IMR-90 (cell line): ENCODE measurements around the gene HCK. TPM values are rescaled to one million over a fixed set of nuclear protein-coding genes. Genes with fewer than 3 reads are reported as not detected.

Source experiments
- ATAC-seq: fragments of 200-7000 bp; cut with Tn5 transposase; 2 replicates; pipeline ENCODE4 v1.9.1; 2020; ENCODE audit warnings: low read depth, mild to moderate bottlenecking, moderate library complexity
- BruUV-seq: library from RNA; stranded (reverse); fragments of 400-500 nt; replicated peaks from 2 replicates; lab custom pipeline; 2021; lab: Mats Ljungman, UMichigan
- CTCF ChIA-PET: fragments of 300-600 bp; formaldehyde crosslinking; extraction: SDS; loops from one replicate; lab custom pipeline; 2021; ENCODE audit warnings: antibody characterized with exemption; lab: Yijun Ruan, JAX
- POLR2A ChIA-PET: fragments of 300-600 bp; sonication (Branson Sonifier 250); formaldehyde crosslinking; loops from one replicate; lab custom pipeline; 2022; ENCODE audit warnings: antibody characterized with exemption; ENCODE audit not compliant: unreplicated experiment; lab: Charles Lee
- DNase-seq: peaks from one replicate; pipeline ENCODE4 v3.0.0; 2013
- H2AFZ ChIP-seq: replicated peaks from 2 replicates; pipeline ENCODE3; 2013; ENCODE audit warnings: low read length, mild to moderate bottlenecking; ENCODE audit not compliant: poor library complexity
- H2AK5ac ChIP-seq: 2 replicates; pipeline ENCODE4 v1.6.1; 2013; ENCODE audit warnings: low read depth, low read length, inconsistent platforms
- H2AK9ac ChIP-seq: replicated peaks from 2 replicates; pipeline ENCODE3; 2013; ENCODE audit warnings: mild to moderate bottlenecking, low read depth, low read length, moderate library complexity; ENCODE audit not compliant: poor library complexity
- H2BK120ac ChIP-seq: 2 replicates; pipeline ENCODE4 v1.6.1; 2013; ENCODE audit warnings: low read depth, low read length, inconsistent platforms
- H2BK15ac ChIP-seq: 3 replicates; pipeline ENCODE4 v1.6.1; 2013; ENCODE audit warnings: low read depth, low read length, inconsistent platforms
- H2BK20ac ChIP-seq: 2 replicates; pipeline ENCODE4 v1.6.1; 2013; ENCODE audit warnings: low read depth, mild to moderate bottlenecking, inconsistent platforms, low read length, moderate library complexity
- H2BK5ac ChIP-seq: 2 replicates; pipeline ENCODE4 v1.6.1; 2013; ENCODE audit warnings: mild to moderate bottlenecking, low read depth, low read length, inconsistent platforms; ENCODE audit not compliant: poor library complexity, severe bottlenecking
- H3K14ac ChIP-seq: replicated peaks from 2 replicates; pipeline ENCODE4 v1.6.1; 2013; ENCODE audit warnings: low read depth, low read length, inconsistent platforms
- H3K18ac ChIP-seq: 2 replicates; pipeline ENCODE4 v1.6.1; 2013; ENCODE audit warnings: low read depth, low read length, control low read depth
- H3K23ac ChIP-seq: 2 replicates; pipeline ENCODE4 v1.6.1; 2013; ENCODE audit warnings: low read depth, low read length, inconsistent platforms
- H3K27ac ChIP-seq: 2 replicates; pipeline ENCODE4 v1.5.1; 2013; ENCODE audit warnings: mild to moderate bottlenecking, control low read depth, low read length; ENCODE audit not compliant: insufficient read depth
- H3K27me3 ChIP-seq: 2 replicates; pipeline ENCODE4 v1.6.1; 2013; ENCODE audit warnings: low read length; ENCODE audit not compliant: control insufficient read depth, insufficient read depth
- H3K36me3 ChIP-seq: 2 replicates; pipeline ENCODE4 v1.6.1; 2013; ENCODE audit warnings: low read length, mixed read lengths; ENCODE audit not compliant: control insufficient read depth, insufficient read depth
- H3K4ac ChIP-seq: 2 replicates; pipeline ENCODE4 v1.6.1; 2013; ENCODE audit warnings: low read depth, low read length, inconsistent platforms
- H3K4me1 ChIP-seq: 2 replicates; pipeline ENCODE4 v1.6.1; 2013; ENCODE audit warnings: low read length, mixed read lengths; ENCODE audit not compliant: control insufficient read depth, insufficient read depth
- H3K4me2 ChIP-seq: 2 replicates; pipeline ENCODE4 v1.6.1; 2013; ENCODE audit warnings: low read depth, mild to moderate bottlenecking, control low read depth, low read length, moderate library complexity
- H3K4me3 ChIP-seq: 2 replicates; pipeline ENCODE4 v1.5.1; 2013; ENCODE audit warnings: low read depth, mild to moderate bottlenecking, control low read depth, low read length, moderate library complexity; ENCODE audit not compliant: insufficient read depth
- H3K56ac ChIP-seq: 2 replicates; pipeline ENCODE4 v1.6.1; 2013; ENCODE audit warnings: low read length, inconsistent platforms; ENCODE audit not compliant: insufficient read depth; ENCODE audit errors: extremely low read depth
- H3K79me1 ChIP-seq, 2 experiments: 2 replicates each; pipeline ENCODE4 v1.6.1; 2013; ENCODE audit warnings: low read length in 2 of 2, inconsistent platforms in 1 of 2, low read depth in 1 of 2
- H3K9ac ChIP-seq: 2 replicates; pipeline ENCODE4 v1.6.1; 2013; ENCODE audit warnings: low read depth, low read length, control low read depth
- H3K9me1 ChIP-seq: 2 replicates; pipeline ENCODE4 v1.6.1; 2013; ENCODE audit warnings: low read length, inconsistent platforms; ENCODE audit not compliant: insufficient read depth
- H3K9me3 ChIP-seq: 2 replicates; pipeline ENCODE4 v1.6.1; 2013; ENCODE audit warnings: low read length; ENCODE audit not compliant: control insufficient read depth, insufficient read depth
- H4K20me1 ChIP-seq: 2 replicates; pipeline ENCODE4 v1.6.1; 2013; ENCODE audit warnings: low read length, inconsistent platforms; ENCODE audit not compliant: insufficient read depth
- H4K5ac ChIP-seq: 2 replicates; pipeline ENCODE4 v1.6.1; 2013; ENCODE audit warnings: mild to moderate bottlenecking, low read depth, low read length, control low read depth
- H4K8ac ChIP-seq, 2 experiments: 2 replicates each; pipeline ENCODE4 v1.6.1; 2013; ENCODE audit warnings: low read depth in 2 of 2, low read length in 2 of 2, control low read depth in 1 of 2, inconsistent platforms in 1 of 2
- H4K91ac ChIP-seq: 2 replicates; pipeline ENCODE4 v1.6.1; 2013; ENCODE audit warnings: low read depth, low read length, inconsistent platforms; ENCODE audit not compliant: insufficient read depth
- BHLHE40 ChIP-seq: fragments of 150-350 bp; IDR thresholded peaks from 2 replicates; pipeline ENCODE4 v1.6.1; 2016; ENCODE audit warnings: mild to moderate bottlenecking, low read depth, low read length
- CEBPB ChIP-seq: IDR thresholded peaks from 2 replicates; pipeline ENCODE4 v1.6.1; 2012; ENCODE audit warnings: low read depth, low read length, improper control_type of control experiment
- CHD1 ChIP-seq: IDR thresholded peaks from 2 replicates; pipeline ENCODE4 v1.6.1; 2012; ENCODE audit warnings: low read depth, low read length, improper control_type of control experiment
- FOS ChIP-seq: fragments of 150-350 bp; IDR thresholded peaks from 2 replicates; pipeline ENCODE4 v1.6.1; 2016; ENCODE audit warnings: low read depth, low read length
- MAFK ChIP-seq: IDR thresholded peaks from 2 replicates; pipeline ENCODE4 v1.6.1; 2012; ENCODE audit warnings: low read depth, low read length, improper control_type of control experiment
- MAZ ChIP-seq: IDR thresholded peaks from 2 replicates; pipeline ENCODE4 v1.6.1; 2012; ENCODE audit warnings: low read depth, mild to moderate bottlenecking, low read length, improper control_type of control experiment, moderate library complexity, borderline replicate concordance
- MXI1 ChIP-seq: IDR thresholded peaks from 2 replicates; pipeline ENCODE4 v1.6.1; 2012; ENCODE audit warnings: low read depth, mild to moderate bottlenecking, low read length, moderate library complexity, borderline replicate concordance
- POLR2A ChIP-seq: IDR thresholded peaks from 2 replicates; pipeline ENCODE4 v1.6.1; 2012; ENCODE audit warnings: mild to moderate bottlenecking, low read depth, low read length
- RAD21 ChIP-seq: IDR thresholded peaks from 2 replicates; pipeline ENCODE4 v1.6.1; 2012; ENCODE audit warnings: low read length, improper control_type of control experiment
- SMC3 ChIP-seq: fragments of 150-350 bp; IDR thresholded peaks from 2 replicates; pipeline ENCODE4 v1.6.1; 2016; ENCODE audit warnings: low read depth, mild to moderate bottlenecking, antibody characterized with exemption, low read length, moderate library complexity
- WGBS, 2 experiments: methylation state at CpG; one replicate each; pipeline versions ENCODE4 v1.1.5 to v1.1.7; 2013; ENCODE audit warnings: missing lambda C conversion rate in 2 of 2; ENCODE audit not compliant: insufficient read length in 1 of 2; ENCODE audit errors: extremely low coverage in 2 of 2; 5-methylcytosine and 5-hydroxymethylcytosine counted together
- dilution Hi-C: fragments of 300-500 bp; cut with HindIII; formaldehyde crosslinking; loops from one replicate; pipeline ENCODE4 v1.14.3; 2018; ENCODE audit warnings: low sequenced_read_pairs; ENCODE audit not compliant: unreplicated experiment
- in situ Hi-C: fragments of 300-500 bp; cut with MboI; formaldehyde crosslinking; loops from 3 replicates; pipeline ENCODE4 v1.14.3; 2019; ENCODE audit warnings: low sequenced_read_pairs, inconsistent platforms, mixed read lengths
- intact Hi-C: fragments of 100-400 bp; cut with micrococcal nuclease; formaldehyde crosslinking; loops from 2 replicates; pipeline ENCODE4 v1.10.0; 2022
- polyA plus RNA-seq, 3 experiments: library from polyadenylated mRNA; depleted of rRNA; stranded (reverse); fragments of >200 nt; gene quantifications; 2 replicates each; pipeline ENCODE4 v1.2.3, GENCODE V29; 2012; ENCODE audit warnings: low replicate concordance in 1 of 3
- total RNA-seq: library from RNA; depleted of rRNA; stranded (reverse); fragments of >200 nt; gene quantifications from 2 replicates; pipeline ENCODE4 v1.2.3, GENCODE V29; 2012
- TF ChIP-seq, protein P1 (sequence below): fragments of 150-350 bp; IDR thresholded peaks from 2 replicates; pipeline ENCODE4 v1.6.1; 2017; ENCODE audit warnings: mild to moderate bottlenecking, antibody characterized with exemption, low read length, low read depth
- TF ChIP-seq, protein P2 (sequence below): fragments of 150-350 bp; IDR thresholded peaks from 2 replicates; pipeline ENCODE4 v1.6.1; 2016; ENCODE audit warnings: low read depth, mild to moderate bottlenecking, low read length, moderate library complexity, borderline replicate concordance

HCK gene
- total and polyA plus RNA-seq, 2 of the 4 experiments (the other 2 are of a cell fraction): not detected

DNA sequence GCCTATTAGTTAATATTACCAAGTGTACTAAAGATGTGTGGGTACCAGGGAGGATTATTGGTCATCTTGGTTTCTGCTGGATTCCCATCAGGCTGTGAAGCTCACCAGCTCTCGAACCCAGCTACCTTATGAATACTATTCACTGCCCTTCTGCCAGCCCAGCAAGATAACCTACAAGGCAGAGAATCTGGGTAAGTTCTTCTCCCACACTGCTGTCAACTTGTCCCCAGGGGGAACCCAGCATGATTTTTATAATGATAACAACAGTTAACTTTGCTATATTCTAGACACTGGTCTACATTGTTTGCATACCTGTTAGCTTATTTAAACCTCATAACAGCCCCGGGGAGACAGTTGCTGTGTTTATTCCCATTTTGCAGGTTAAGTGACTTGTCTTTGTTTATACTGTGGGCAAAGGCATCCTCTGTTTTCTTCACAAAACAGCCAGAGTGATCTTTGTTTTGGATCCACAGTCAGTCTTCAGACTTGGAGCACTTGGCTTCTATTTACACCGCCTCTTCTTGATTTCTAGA is 84.0 kb downstream of the HCK start:
- Histone ChIP-seq H3K9me3 (no peaks in the 10 kb centered on the region), H3K4me2 (no peak overlapping the region), H2AK9ac (no peak overlapping the region), H4K91ac (no peak overlapping the region), H3K4me1 (peaks cover 2% of the 10 kb centered on the region), H2BK20ac (no peak overlapping the region), H3K23ac (no peak overlapping the region), H3K4me3 (no peak overlapping the region), H3K27me3 (no peaks in the 10 kb centered on the region), H3K4ac (no peak overlapping the region), H3K9ac (no peak overlapping the region), H2BK120ac (no peak overlapping the region), H3K79me1 (peaks cover 41 to 78% of the 10 kb centered on the region in 2 experiments), H3K27ac (no peak overlapping the region), H2BK15ac (no peak overlapping the region), H3K9me1 (peaks cover 26% of the 10 kb centered on the region), H4K5ac (no peak overlapping the region), H3K18ac (no peak overlapping the region), H2AK5ac (no peak overlapping the region), H2AFZ (no peak overlapping the region), H3K56ac (no peak overlapping the region), H2BK5ac (no peak overlapping the region), H4K20me1 (peaks cover 58% of the 10 kb centered on the region), H3K36me3 (peaks cover 40% of the 10 kb centered on the region), H4K8ac (no peak overlapping the region), H3K14ac (no peak overlapping the region)
- in situ Hi-C loops: no loop called here
- TF ChIP-seq MAFK: no peak
- TF ChIP-seq MXI1: no peak
- TF ChIP-seq FOS: no peak
- no peak for TF ChIP-seq MAZ
- no peak for TF ChIP-seq CEBPB
- TF ChIP-seq POLR2A: no peak
- TF ChIP-seq SMC3: no peak
- TF ChIP-seq, protein P1, sequence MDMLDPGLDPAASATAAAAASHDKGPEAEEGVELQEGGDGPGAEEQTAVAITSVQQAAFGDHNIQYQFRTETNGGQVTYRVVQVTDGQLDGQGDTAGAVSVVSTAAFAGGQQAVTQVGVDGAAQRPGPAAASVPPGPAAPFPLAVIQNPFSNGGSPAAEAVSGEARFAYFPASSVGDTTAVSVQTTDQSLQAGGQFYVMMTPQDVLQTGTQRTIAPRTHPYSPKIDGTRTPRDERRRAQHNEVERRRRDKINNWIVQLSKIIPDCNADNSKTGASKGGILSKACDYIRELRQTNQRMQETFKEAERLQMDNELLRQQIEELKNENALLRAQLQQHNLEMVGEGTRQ: no peak
- TF ChIP-seq CHD1: no peak
- TF ChIP-seq, protein P2, sequence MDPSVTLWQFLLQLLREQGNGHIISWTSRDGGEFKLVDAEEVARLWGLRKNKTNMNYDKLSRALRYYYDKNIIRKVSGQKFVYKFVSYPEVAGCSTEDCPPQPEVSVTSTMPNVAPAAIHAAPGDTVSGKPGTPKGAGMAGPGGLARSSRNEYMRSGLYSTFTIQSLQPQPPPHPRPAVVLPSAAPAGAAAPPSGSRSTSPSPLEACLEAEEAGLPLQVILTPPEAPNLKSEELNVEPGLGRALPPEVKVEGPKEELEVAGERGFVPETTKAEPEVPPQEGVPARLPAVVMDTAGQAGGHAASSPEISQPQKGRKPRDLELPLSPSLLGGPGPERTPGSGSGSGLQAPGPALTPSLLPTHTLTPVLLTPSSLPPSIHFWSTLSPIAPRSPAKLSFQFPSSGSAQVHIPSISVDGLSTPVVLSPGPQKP: no peak
- no peak for TF ChIP-seq RAD21
- TF ChIP-seq BHLHE40: no peak
- no TSS peak for BruUV-seq
- ATAC-seq: peak; percentile 51
- intact Hi-C loops: no loop called here
- no peak for DNase-seq
- CTCF ChIA-PET: no interaction called here
- dilution Hi-C loops: no loop called here
- whole genome bisulfite sequencing, 2 experiments: no CpG with 5 or more reads among the region's 3 CpGs
- POLR2A ChIA-PET: no interaction called here
